Urothelium cell line (cell line): ENCODE measurements around the gene TAS2R3.
A peak's percentile ranks its signal among the peaks of the same experiment; 100 is the strongest.

ENCODE experiments used
- DNase-seq: peaks from one replicate; pipeline ENCODE4 v3.0.0; 2011; ENCODE audit warnings: low spot score, mixed read lengths
- FAIRE-seq: peaks from 2 replicates; lab custom pipeline; 2011; peaks lifted over from hg19 to GRCh38; lab: Jason Lieb, UNC

Gene TAS2R3

DNA sequence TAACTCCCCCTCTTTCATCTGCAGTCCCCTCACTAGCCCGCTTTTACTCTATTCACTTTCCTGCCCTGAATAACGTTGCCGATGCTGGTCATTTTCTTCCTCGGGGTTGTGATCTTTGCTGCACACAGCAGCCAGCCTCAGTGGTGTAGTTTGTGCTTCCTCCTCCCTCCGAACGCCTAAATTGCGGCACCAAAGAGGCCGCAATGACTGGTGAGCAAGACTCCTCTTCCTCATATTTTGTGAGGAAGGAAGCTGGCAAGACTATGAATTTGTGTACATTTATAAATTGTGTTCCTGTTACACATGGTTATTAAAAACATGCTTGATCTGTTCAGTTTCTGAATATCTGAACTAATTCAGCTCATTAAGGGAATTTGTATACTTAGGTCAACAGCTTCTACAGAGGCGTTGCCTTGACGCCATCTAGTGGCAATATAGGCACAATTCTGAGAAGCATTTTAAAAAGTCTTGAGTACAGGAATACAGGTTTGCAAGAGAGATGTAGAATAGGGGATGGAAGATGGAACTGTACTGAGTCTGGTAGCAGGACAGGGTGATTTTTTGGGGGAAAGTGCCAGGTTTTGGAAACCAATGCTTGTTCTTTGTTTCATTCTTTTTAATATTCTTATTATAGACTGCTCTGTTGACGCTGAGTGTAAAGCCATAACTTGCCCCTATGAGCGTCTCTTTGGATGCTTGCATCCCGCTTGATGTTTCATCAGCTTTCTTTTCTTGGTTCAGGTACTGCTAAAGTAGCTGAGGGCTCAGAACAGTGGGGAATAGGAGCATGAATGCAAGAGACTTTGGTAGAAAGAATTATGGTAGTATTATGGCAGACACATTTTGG is 22.0 kb downstream of the TAS2R3 start:
- FAIRE-seq (no peak), DNase-seq (peak; percentile 21)

GRCh38 chr7:141788296-141788695 is 24.4 kb downstream of the TAS2R3 start:
- FAIRE-seq (no peak), DNase-seq (no peak)

DNA sequence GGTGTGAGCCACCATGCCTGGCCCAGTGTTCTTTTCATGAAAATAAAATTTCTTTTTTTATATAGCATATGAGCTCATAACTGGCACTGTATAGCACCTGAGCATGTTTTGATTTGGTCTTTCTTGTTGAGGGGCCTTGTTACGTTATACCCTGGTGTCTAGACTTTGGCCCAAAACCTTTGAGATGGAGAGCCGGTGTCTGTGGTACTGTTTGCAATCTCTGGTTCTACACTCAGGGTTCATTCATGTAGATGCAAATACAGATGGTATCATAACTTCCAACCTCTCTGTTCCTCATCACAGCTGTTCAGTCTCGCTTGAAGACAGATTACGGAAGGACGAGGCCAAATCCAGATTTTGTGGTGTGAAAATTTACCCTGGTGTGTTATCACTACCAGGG is 26.0 kb downstream of the TAS2R3 start, which contains the start of gene TAS2R5:
TAS2R5 (plus strand) TSS at position 301 of the 400 bp plus-strand sequence. CDS start 145 bp downstream, outside the sequence.
- FAIRE-seq, result no peak
- no peak for DNase-seq

DNA sequence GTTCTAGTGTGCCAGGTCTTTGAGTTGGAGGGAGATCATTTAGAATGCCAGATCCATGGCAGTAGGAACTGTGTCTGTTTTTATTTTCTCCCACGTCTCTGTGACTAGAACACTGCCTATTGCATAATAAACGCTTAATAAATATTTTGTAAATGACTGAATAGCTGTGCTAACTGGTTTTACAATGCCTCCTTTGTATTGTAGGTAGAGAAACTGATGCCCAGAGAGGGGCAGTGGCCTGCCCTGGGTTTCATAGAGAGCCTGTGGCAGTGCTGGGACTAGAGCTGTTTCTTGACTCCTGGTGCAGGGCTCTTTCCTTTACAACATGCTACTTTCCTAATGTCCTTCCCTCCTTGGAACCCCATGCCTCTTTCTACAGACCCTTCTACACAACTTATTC is 28.6 kb downstream of the TAS2R3 start:
- no peak for FAIRE-seq
- no peak for DNase-seq
